PC-3 (cell line): ENCODE measurements around the gene SYT7. TPM values are rescaled to one million over a fixed set of nuclear protein-coding genes. Genes with fewer than 3 reads are reported as not detected.

ENCODE experiments used
- ATAC-seq: fragments of 200-7000 bp; cut with Tn5 transposase; 2 replicates; pipeline ENCODE4 v1.9.1; 2020; ENCODE audit warnings: mild to moderate bottlenecking, moderate library complexity
- Bru-seq: library from RNA; stranded (reverse); fragments of 400-500 nt; gene quantifications from one replicate; lab custom pipeline; 2021; lab: Mats Ljungman, UMichigan
- BruChase-seq, 2 experiments: library from RNA; stranded (reverse); fragments of 400-500 nt; gene quantifications; one replicate each; lab custom pipeline; 2021; lab: Mats Ljungman, UMichigan
- BruUV-seq: library from RNA; stranded (reverse); fragments of 400-500 nt; replicated peaks from 2 replicates; lab custom pipeline; 2021; lab: Mats Ljungman, UMichigan
- CTCF ChIA-PET: fragments of 300-600 bp; sonication (Branson Sonifier 250); formaldehyde crosslinking; loops from one replicate; lab custom pipeline; 2022; ENCODE audit warnings: antibody characterized with exemption; lab: Charles Lee
- POLR2A ChIA-PET: fragments of 300-600 bp; sonication (Branson Sonifier 250); formaldehyde crosslinking; loops from one replicate; lab custom pipeline; 2022; ENCODE audit warnings: antibody characterized with exemption; ENCODE audit not compliant: unreplicated experiment; lab: Charles Lee
- DNase-seq: peaks from one replicate; pipeline ENCODE4 v3.0.0-alpha.2; 2015
- H2AFZ ChIP-seq: fragments of 300-600 bp; sonication (generic); 2 replicates; pipeline ENCODE4 v1.6.0; 2016; ENCODE audit warnings: antibody characterized with exemption, low read length
- H3F3A ChIP-seq: fragments of 300-600 bp; sonication (generic); one replicate; pipeline ENCODE4 v1.6.0; 2017; ENCODE audit warnings: antibody characterized with exemption, low read length, control low read depth, mild to moderate bottlenecking; ENCODE audit not compliant: unreplicated experiment
- H3K27ac ChIP-seq: fragments of 300-600 bp; sonication (generic); 2 replicates; pipeline ENCODE4 v1.5.1; 2016; ENCODE audit warnings: mild to moderate bottlenecking, low read length
- H3K27me3 ChIP-seq: fragments of 300-600 bp; sonication (generic); 2 replicates; pipeline ENCODE4 v1.6.1; 2016; ENCODE audit warnings: low read length, mixed read lengths
- H3K36me3 ChIP-seq: fragments of 300-600 bp; sonication (generic); 2 replicates; pipeline ENCODE4 v1.6.1; 2016; ENCODE audit warnings: low read depth, mixed run types, low read length, mixed read lengths
- H3K4me1 ChIP-seq: fragments of 300-600 bp; sonication (generic); 2 replicates; pipeline ENCODE4 v1.5.1; 2016; ENCODE audit warnings: low read length; ENCODE audit not compliant: insufficient read depth
- H3K4me2 ChIP-seq: fragments of 300-600 bp; sonication (generic); 2 replicates; pipeline ENCODE4 v1.6.0; 2016; ENCODE audit warnings: low read length
- H3K4me3 ChIP-seq: fragments of 300-600 bp; sonication (generic); 2 replicates; pipeline ENCODE4 v1.5.1; 2016; ENCODE audit warnings: mild to moderate bottlenecking, low read length, mixed read lengths
- H3K79me2 ChIP-seq: fragments of 300-600 bp; sonication (generic); 2 replicates; pipeline ENCODE4 v1.6.1; 2017; ENCODE audit warnings: low read length, mixed read lengths
- H3K9ac ChIP-seq: fragments of 300-600 bp; sonication (generic); 2 replicates; pipeline ENCODE4 v1.6.0; 2016; ENCODE audit warnings: mild to moderate bottlenecking, low read length
- H3K9me2 ChIP-seq: fragments of 300-600 bp; sonication (generic); replicated peaks from 2 replicates; pipeline ENCODE4 v1.6.1; 2016; ENCODE audit warnings: mixed run types, low read length, mixed read lengths
- H3K9me3 ChIP-seq: fragments of 300-600 bp; sonication (generic); 2 replicates; pipeline ENCODE4 v1.6.1; 2016; ENCODE audit warnings: low read length, mixed read lengths
- H4K20me1 ChIP-seq: fragments of 300-600 bp; sonication (generic); 2 replicates; pipeline ENCODE4 v1.6.1; 2016; ENCODE audit warnings: low read length, mixed read lengths
- EZH2 ChIP-seq: fragments of 300-600 bp; sonication (generic); IDR thresholded peaks from one replicate; pipeline ENCODE4 v1.6.1; 2017; ENCODE audit warnings: antibody characterized with exemption, mild to moderate bottlenecking, low read length; ENCODE audit not compliant: unreplicated experiment
- EZH2phosphoT487 ChIP-seq: fragments of 300-600 bp; sonication (generic); IDR thresholded peaks from 2 replicates; pipeline ENCODE4 v1.6.1; 2018; ENCODE audit warnings: mild to moderate bottlenecking, antibody characterized with exemption, low read length, borderline replicate concordance
- intact Hi-C: fragments of 100-400 bp; cut with micrococcal nuclease; formaldehyde crosslinking; loops from 2 replicates; pipeline ENCODE4 v1.9.0; 2023
- long read RNA-seq: library from polyadenylated mRNA; unstranded; transcript quantifications from one replicate; pipeline ENCODE4 v2.0.0, GENCODE V29; 2021; ENCODE audit not compliant: unreplicated experiment
- total RNA-seq: library from RNA; depleted of rRNA; stranded (reverse); fragments of >200 nt; gene quantifications from 2 replicates; pipeline ENCODE4 v1.2.3, GENCODE V29; 2014; rRNA removed
- TF ChIP-seq, protein P1 (sequence below): fragments of 300-600 bp; sonication (generic); conservative IDR thresholded peaks from 2 replicates; pipeline ENCODE4 v1.5.1; 2017; ENCODE audit warnings: antibody characterized with exemption, low read depth, mild to moderate bottlenecking, low read length

SYT7 gene, protein sequence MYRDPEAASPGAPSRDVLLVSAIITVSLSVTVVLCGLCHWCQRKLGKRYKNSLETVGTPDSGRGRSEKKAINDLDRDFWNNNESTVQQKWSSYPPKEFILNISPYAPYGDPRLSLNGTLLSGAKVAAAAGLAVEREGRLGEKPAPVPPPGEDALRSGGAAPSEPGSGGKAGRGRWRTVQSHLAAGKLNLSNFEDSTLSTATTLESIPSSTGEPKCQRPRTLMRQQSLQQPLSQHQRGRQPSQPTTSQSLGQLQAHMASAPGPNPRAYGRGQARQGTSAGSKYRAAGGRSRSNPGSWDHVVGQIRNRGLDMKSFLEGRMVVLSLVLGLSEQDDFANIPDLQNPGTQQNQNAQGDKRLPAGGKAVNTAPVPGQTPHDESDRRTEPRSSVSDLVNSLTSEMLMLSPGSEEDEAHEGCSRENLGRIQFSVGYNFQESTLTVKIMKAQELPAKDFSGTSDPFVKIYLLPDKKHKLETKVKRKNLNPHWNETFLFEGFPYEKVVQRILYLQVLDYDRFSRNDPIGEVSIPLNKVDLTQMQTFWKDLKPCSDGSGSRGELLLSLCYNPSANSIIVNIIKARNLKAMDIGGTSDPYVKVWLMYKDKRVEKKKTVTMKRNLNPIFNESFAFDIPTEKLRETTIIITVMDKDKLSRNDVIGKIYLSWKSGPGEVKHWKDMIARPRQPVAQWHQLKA
- 21.5 and 23.2 TPM in 2 replicates for total RNA-seq
- Bru-seq, nascent RNA: percentile 65 among the genes with signal in this experiment
- percentile 70 among the genes with signal in this experiment for BruChase-seq, experiment 1, labeled RNA remaining after a 6-hour chase
- percentile 66 among the genes with signal in this experiment for BruChase-seq, experiment 2, labeled RNA remaining after a 2-hour chase
- long read RNA-seq, full-length matches to known transcripts: 1 of 73 reads
- long read RNA-seq, partial matches to known transcripts: 4 of 73 reads
- long read RNA-seq, other reads (novel, unspliced or antisense): 68 of 73 reads

DNA sequence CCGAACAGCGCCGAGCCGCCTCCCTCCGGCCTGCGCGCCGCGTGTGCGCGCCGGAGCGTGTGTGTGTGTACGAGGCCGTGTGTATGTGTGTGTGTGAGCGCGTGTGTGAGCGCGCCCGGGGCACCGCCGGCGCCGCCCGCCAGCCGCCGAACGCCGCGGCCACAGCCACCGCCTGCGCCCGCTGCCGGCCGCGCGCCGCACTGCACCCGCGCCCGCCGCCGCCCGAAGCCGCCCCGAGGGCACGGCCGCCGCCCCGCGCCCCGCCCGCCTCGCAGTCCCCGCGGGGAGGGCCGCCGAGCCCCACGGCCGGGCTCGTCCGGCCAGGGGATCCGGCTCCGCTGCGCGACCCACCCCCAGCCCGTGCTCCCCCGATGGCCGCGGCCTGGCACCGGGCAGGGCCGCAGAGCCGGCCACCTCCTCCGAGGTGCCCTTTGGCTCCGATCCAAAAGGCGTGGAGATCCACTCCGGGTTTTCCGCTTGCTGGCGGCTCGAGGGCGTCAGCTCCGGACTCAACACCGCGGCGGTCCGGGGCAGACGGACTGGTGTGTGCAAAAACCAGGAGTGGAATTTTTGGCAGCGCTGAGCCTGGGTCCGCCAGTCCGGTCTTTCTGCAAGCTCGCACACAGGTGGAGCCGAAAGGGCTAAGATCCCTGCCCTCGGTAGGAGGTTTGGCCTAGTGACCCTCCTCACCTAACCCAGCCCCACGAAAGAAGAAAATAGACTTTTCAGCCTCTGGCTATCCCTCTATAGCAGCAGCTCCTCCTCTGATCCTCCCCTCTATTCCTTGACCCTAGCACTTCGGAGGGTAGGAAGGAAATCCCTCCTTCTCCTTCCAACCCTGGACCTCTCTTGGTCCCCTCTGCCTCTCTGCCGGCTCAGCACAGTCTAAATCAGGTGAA, at the start of gene SYT7:
Gene SYT7 (minus strand): TSS at position 47 of the 899 bp plus-strand sequence. CDS start 256 bp downstream, outside the sequence.
- ATAC-seq (peak; percentile 81), DNase-seq (peak; percentile 99)
- H2AFZ ChIP-seq: peak within 1 kb of the TSS; percentile 58
- no TSS peak for BruUV-seq
- no peaks in the 10 kb centered on the region for H3K79me2 ChIP-seq
- H3F3A ChIP-seq: no peaks in the 10 kb centered on the region
- no peak within 1 kb of the TSS for H3K27ac ChIP-seq
- peaks cover 16% of the 10 kb centered on the region for H3K4me1 ChIP-seq
- no peaks in the 10 kb centered on the region for H3K36me3 ChIP-seq
- peak within 1 kb of the TSS; percentile 25; the same call in 1 of the 2 replicates for H3K9ac ChIP-seq
- H3K9me3 ChIP-seq: no peaks in the 10 kb centered on the region
- ChIA-PET POLR2A (no interaction called here), CTCF (interaction anchor here (1.0 kb wide), 1 partner anchor 57 kb away, joined by 13 read pairs; no protein-coding TSS in a partner anchor)
- H3K27me3 ChIP-seq: peaks cover 9% of the 10 kb centered on the region
- H4K20me1 ChIP-seq: no peaks in the 10 kb centered on the region
- peak within 1 kb of the TSS; percentile 99 for H3K4me2 ChIP-seq
- H3K4me3 ChIP-seq: peak within 1 kb of the TSS; percentile 84
- intact Hi-C loops: loop anchor here (2.0 to 5.0 kb wide), 3 partner anchors 39 to 152 kb away; no protein-coding TSS in a partner anchor
- TF ChIP-seq, protein P1, sequence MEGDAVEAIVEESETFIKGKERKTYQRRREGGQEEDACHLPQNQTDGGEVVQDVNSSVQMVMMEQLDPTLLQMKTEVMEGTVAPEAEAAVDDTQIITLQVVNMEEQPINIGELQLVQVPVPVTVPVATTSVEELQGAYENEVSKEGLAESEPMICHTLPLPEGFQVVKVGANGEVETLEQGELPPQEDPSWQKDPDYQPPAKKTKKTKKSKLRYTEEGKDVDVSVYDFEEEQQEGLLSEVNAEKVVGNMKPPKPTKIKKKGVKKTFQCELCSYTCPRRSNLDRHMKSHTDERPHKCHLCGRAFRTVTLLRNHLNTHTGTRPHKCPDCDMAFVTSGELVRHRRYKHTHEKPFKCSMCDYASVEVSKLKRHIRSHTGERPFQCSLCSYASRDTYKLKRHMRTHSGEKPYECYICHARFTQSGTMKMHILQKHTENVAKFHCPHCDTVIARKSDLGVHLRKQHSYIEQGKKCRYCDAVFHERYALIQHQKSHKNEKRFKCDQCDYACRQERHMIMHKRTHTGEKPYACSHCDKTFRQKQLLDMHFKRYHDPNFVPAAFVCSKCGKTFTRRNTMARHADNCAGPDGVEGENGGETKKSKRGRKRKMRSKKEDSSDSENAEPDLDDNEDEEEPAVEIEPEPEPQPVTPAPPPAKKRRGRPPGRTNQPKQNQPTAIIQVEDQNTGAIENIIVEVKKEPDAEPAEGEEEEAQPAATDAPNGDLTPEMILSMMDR: peak; percentile 15; the same call in 1 of the 2 replicates
- TF ChIP-seq EZH2 (no peak), EZH2phosphoT487 (no peak)
- no peaks in the 10 kb centered on the region for H3K9me2 ChIP-seq

DNA sequence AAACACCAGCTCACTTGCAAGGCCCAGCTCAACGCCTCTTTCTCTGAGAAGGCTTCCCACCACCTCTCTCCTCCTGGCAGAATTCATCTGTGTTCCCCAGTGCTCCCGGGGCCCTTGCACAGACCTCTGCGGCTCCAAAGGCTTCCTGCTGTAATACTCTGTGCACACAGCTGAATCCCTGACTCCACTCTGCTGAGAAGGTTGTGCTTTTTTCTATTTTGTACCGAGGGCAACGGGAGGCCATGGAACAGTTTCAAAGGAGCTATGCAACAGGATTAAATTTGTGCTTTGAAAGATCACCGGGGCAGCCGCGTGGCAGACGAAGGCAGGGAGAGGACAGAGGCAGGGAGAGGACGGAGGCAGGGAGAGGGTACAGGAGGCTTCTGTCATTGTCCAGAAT, 49.2 kb upstream of the SYT7 start:
- Histone ChIP-seq H3K79me2 (no peaks in the 10 kb centered on the region), H3K36me3 (no peaks in the 10 kb centered on the region), H4K20me1 (no peaks in the 10 kb centered on the region), H3K4me1 (peaks cover 23% of the 10 kb centered on the region), H3K27me3 (no peaks in the 10 kb centered on the region), H3K9me2 (no peaks in the 10 kb centered on the region), H3F3A (no peaks in the 10 kb centered on the region), H3K9ac (no peak overlapping the region), H3K27ac (no peak overlapping the region), H2AFZ (no peak overlapping the region), H3K4me3 (no peak overlapping the region), H3K9me3 (no peaks in the 10 kb centered on the region), H3K4me2 (no peak overlapping the region)
- ATAC-seq: no peak
- POLR2A ChIA-PET: no interaction called here
- CTCF ChIA-PET: interaction anchor here (0.6 kb wide), 1 partner anchor 118 kb away, joined by 3 read pairs; no protein-coding TSS in a partner anchor
- DNase-seq: no peak
- TF ChIP-seq EZH2phosphoT487 (no peak), EZH2 (no peak)
- TF ChIP-seq, protein P1: no peak
- intact Hi-C loops: no loop called here
- no TSS peak for BruUV-seq
